Measurements from ENCODE around the gene ACTR3.

ACTR3 gene

GRCh38 chr2:114001152-114001551, 111.3 kb downstream of the ACTR3 start:
- no peak for DNase-seq (ENCODE audit: low read depth in 3 of 3)

GRCh38 chr2:114001937-114002336, 112.0 kb downstream of the ACTR3 start:
- DNase-seq (ENCODE audit: low read depth in 3 of 3), result no peak

DNA sequence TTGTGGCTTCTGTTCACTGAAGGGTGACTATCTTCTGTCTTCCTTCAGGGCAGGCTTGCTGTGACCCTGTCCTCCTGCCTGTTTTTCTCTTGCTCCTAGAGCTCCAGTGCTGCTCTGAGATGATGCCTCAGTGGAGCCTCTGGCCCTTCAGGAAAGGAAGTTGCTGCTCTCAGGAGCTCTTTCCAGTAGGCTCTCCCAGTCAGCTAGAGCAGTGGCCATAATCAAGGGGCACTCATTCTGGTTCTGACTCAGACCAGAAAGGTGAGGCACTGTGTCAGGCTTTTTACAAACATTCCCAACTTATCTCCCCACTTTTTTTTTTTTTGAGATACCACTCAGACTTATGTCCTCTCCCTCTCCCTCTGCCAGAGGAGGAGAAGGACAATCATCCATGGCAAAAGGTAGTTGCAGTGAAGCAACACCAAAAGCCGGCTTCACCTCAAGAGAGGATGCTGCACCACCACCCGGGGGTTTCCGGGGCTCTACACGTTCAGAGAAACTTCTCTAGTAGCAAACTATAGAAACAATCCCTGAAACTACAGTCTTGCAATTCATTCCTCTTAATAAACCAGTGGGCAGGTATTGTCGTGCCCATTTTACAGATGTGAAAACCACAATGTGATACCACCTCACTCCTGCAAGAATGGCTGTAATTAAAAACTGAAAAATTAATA, 115.4 kb downstream of the ACTR3 start:
- DNase-seq (ENCODE audit: low read depth in 3 of 3), result no peak

GRCh38 chr2:114006460-114006859, 116.6 kb downstream of the ACTR3 start:
- no peak for DNase-seq (ENCODE audit: low read depth in 3 of 3)

DNA sequence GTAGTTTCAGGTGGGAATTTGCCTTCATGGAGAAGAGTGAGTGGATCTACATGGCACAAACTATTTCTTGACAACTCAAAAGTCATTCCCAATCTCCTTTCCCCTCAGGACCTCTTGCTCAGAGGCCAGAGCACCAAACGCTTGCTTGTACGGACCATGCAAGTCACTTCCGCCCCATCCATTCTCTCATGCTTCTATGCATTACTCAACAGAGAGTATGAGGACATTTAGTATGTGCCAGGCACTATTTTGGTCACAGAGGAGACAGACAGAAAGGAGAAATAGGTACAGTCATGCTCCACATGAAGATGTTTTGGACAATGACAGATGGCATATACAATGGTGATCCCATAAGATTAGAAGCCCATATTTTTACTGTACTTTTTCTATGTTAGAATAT, 117.5 kb downstream of the ACTR3 start:
- no peak for DNase-seq (ENCODE audit: low read depth in 3 of 3)

GRCh38 chr2:114008720-114009119, 118.8 kb downstream of the ACTR3 start:
- no peak for DNase-seq (ENCODE audit: low read depth in 3 of 3)

GRCh38 chr2:114009205-114009944, 119.5 kb downstream of the ACTR3 start:
- no peak for DNase-seq (ENCODE audit: low read depth in 3 of 3)

- DNase-seq (ENCODE audit: low read depth in 3 of 3), result no peak
These were observed 120.1 kb downstream of the ACTR3 start for GRCh38 chr2:114010001-114010400.

GRCh38 chr2:114011713-114012112, 121.8 kb downstream of the ACTR3 start:
- no peak for DNase-seq (ENCODE audit: low read depth in 3 of 3)

All from stimulated activated CD4-positive, alpha-beta T cell treated with anti-CD3 and anti-CD28 coated beads, TNF-alpha, amount 100 ng/mL, for 24 hours (primary cell).